Liver (tissue), 9 donors: ENCODE results near the gene ALPK3. TPM values are rescaled to one million over a fixed set of nuclear protein-coding genes. Genes with fewer than 3 reads are reported as not detected.

Experiments
- DNase-seq: peaks from one replicate; pipeline ENCODE4 v3.0.0-alpha.2; 2017; ENCODE audit warnings: low spot score
- H3K27ac ChIP-seq, 2 donors: one replicate each; pipeline ENCODE4 v1.7.0; 2013; ENCODE audit warnings: inconsistent platforms in 2 of 2, low read length in 2 of 2, control low read depth in 1 of 2, low read depth in 1 of 2, mild to moderate bottlenecking in 1 of 2
- H3K27me3 ChIP-seq, 4 donors: one replicate each; pipeline versions ENCODE4 v1.6.1 to v1.7.0; 2013; ENCODE audit warnings: low read length in 3 of 4, inconsistent platforms in 1 of 4, mild to moderate bottlenecking in 1 of 4, moderate library complexity in 1 of 4; ENCODE audit not compliant: control insufficient read depth in 4 of 4, insufficient read depth in 4 of 4
- H3K36me3 ChIP-seq, 4 donors: one replicate each; pipeline versions ENCODE4 v1.6.1 to v1.7.0; 2013; ENCODE audit warnings: low read length in 3 of 4, mild to moderate bottlenecking in 3 of 4, low read depth in 1 of 4, moderate library complexity in 1 of 4; ENCODE audit not compliant: control insufficient read depth in 4 of 4, insufficient read depth in 3 of 4
- H3K4me1 ChIP-seq, 4 donors: one replicate each; pipeline versions ENCODE4 v1.6.1 to v1.7.0; 2013; ENCODE audit warnings: low read length in 3 of 4, mild to moderate bottlenecking in 3 of 4, moderate library complexity in 1 of 4; ENCODE audit not compliant: control insufficient read depth in 4 of 4, insufficient read depth in 4 of 4
- H3K4me3 ChIP-seq, 3 donors: one replicate each; pipeline versions ENCODE4 v1.6.1 to v1.7.0; 2013; ENCODE audit warnings: low read length in 3 of 3, control low read depth in 1 of 3, low read depth in 1 of 3, mild to moderate bottlenecking in 1 of 3
- H3K9ac ChIP-seq, 2 donors: one replicate each; pipeline ENCODE4 v1.7.0; 2013; ENCODE audit warnings: low read length in 2 of 2, mild to moderate bottlenecking in 2 of 2, moderate library complexity in 2 of 2, control low read depth in 1 of 2, low read depth in 1 of 2
- H3K9me3 ChIP-seq, 4 donors: one replicate each; pipeline versions ENCODE4 v1.6.1 to v1.7.0; 2013; ENCODE audit warnings: low read length in 3 of 4; ENCODE audit not compliant: control insufficient read depth in 4 of 4
- ATF3 ChIP-seq: IDR thresholded peaks from 2 replicates; pipeline ENCODE4 v1.6.1; 2016; ENCODE audit warnings: antibody characterized with exemption
- CTCF ChIP-seq: fragments of 150-350 bp; IDR thresholded peaks from 2 replicates; pipeline ENCODE4 v1.5.1; 2017; ENCODE audit warnings: improper control_type of control experiment, low read depth, low read length; ENCODE audit not compliant: missing input control
- EGR1 ChIP-seq, 2 donors: IDR thresholded peaks; 2 replicates each; pipeline ENCODE4 v1.6.1; 2016 to 2018; ENCODE audit warnings: antibody characterized with exemption in 2 of 2, low read depth in 2 of 2
- FOXA1 ChIP-seq: IDR thresholded peaks from 2 replicates; pipeline ENCODE4 v1.6.1; 2016; ENCODE audit warnings: antibody characterized with exemption
- FOXA2 ChIP-seq: IDR thresholded peaks from 2 replicates; pipeline ENCODE4 v1.6.1; 2016; ENCODE audit warnings: antibody characterized with exemption
- GABPA ChIP-seq, 2 donors: IDR thresholded peaks in 1 of 2; conservative IDR thresholded peaks in 1 of 2; 2 replicates each; pipeline ENCODE4 v1.6.1; 2016; ENCODE audit warnings: antibody characterized with exemption in 2 of 2, mild to moderate bottlenecking in 1 of 2, moderate library complexity in 1 of 2
- HNF4A ChIP-seq, 2 donors: conservative IDR thresholded peaks; 2 replicates each; pipeline ENCODE4 v1.6.1; 2016; ENCODE audit warnings: antibody characterized with exemption in 2 of 2, mild to moderate bottlenecking in 2 of 2
- HNF4G ChIP-seq: IDR thresholded peaks from 2 replicates; pipeline ENCODE4 v1.6.1; 2016; ENCODE audit warnings: antibody characterized with exemption
- JUND ChIP-seq, 2 donors: IDR thresholded peaks; 2 replicates each; pipeline ENCODE4 v1.6.1; 2016; ENCODE audit warnings: antibody characterized with exemption in 2 of 2
- MAX ChIP-seq: IDR thresholded peaks from 2 replicates; pipeline ENCODE4 v1.6.1; 2016; ENCODE audit warnings: antibody characterized with exemption
- NR2F2 ChIP-seq: IDR thresholded peaks from 2 replicates; pipeline ENCODE4 v1.6.1; 2016; ENCODE audit warnings: antibody characterized with exemption
- RAD21 ChIP-seq, 2 donors: IDR thresholded peaks; 2 replicates each; pipeline ENCODE4 v1.6.1; 2016; ENCODE audit warnings: antibody characterized with exemption in 2 of 2, mild to moderate bottlenecking in 2 of 2
- REST ChIP-seq: IDR thresholded peaks from 2 replicates; pipeline ENCODE4 v1.6.1; 2016; ENCODE audit warnings: antibody characterized with exemption, mild to moderate bottlenecking
- RXRA ChIP-seq, 2 donors: IDR thresholded peaks; 2 replicates each; pipeline ENCODE4 v1.6.1; 2017 to 2018; ENCODE audit warnings: antibody characterized with exemption in 2 of 2, mild to moderate bottlenecking in 1 of 2
- SP1 ChIP-seq: IDR thresholded peaks from 2 replicates; pipeline ENCODE4 v1.6.1; 2018; ENCODE audit warnings: antibody characterized with exemption, mild to moderate bottlenecking
- TAF1 ChIP-seq: conservative IDR thresholded peaks from 2 replicates; pipeline ENCODE4 v1.6.1; 2016; ENCODE audit warnings: antibody characterized with exemption, mild to moderate bottlenecking
- YY1 ChIP-seq: IDR thresholded peaks from 2 replicates; pipeline ENCODE4 v1.6.1; 2016; ENCODE audit warnings: antibody characterized with exemption, mild to moderate bottlenecking
- ZBTB33 ChIP-seq: IDR thresholded peaks from 2 replicates; pipeline ENCODE4 v1.6.1; 2016; ENCODE audit warnings: antibody characterized with exemption
- WGBS: extraction: QIAGEN DNeasy Blood & Tissue Kit; methylation state at CpG from one replicate; pipeline ENCODE4 v1.1.7; 2013; 5-methylcytosine and 5-hydroxymethylcytosine counted together
- polyA plus RNA-seq, 2 donors: library from polyadenylated mRNA; stranded (reverse) in 1 of 2; unstranded in 1 of 2; fragments of 200-250 nt in 1 of 2; fragments of >200 nt in 1 of 2; fragmentation: Nextera tagmentation in 1 of 2; extraction: Ambion mirVana in 1 of 2; gene quantifications; one replicate each; pipeline versions ENCODE4 v1.2.1 to v1.2.3, GENCODE V29; 2013 to 2015
- total RNA-seq, 2 donors: library from RNA; depleted of rRNA; stranded (reverse); fragments of >200 nt; gene quantifications; one replicate each; pipeline ENCODE4 v1.2.3, GENCODE V29; 2014
- donor health status: healthy.
- donor health status: healthy.
- donor health status: healthy.
- donor health status: healthy.
- donor health status: healthy.

Gene ALPK3
- total and polyA plus RNA-seq, 4 donors = 0.96 to 10.0 (median 2.8) TPM

GRCh38 chr15:84811828-84812227 lies 5.3 kb upstream of the ALPK3 start:
- no peak for DNase-seq
- no peaks in the 10 kb centered on the region for H3K36me3 ChIP-seq
- H3K4me3 ChIP-seq = no peak overlapping the region
- H3K27me3 ChIP-seq = no peaks in the 10 kb centered on the region
- peaks cover 0 to 2% (median under 1%) of the 10 kb centered on the region in 4 donors for H3K4me1 ChIP-seq
- no peak for TF ChIP-seq SP1
- no peak for TF ChIP-seq FOXA2
- TF ChIP-seq JUND (IDR thresholded peaks at IDR 0.05) = no peak
- TF ChIP-seq NR2F2 = no peak
- TF ChIP-seq EGR1 (IDR thresholded peaks at IDR 0.05; ENCODE audit: low read depth in 2 of 2) = no peak
- TF ChIP-seq HNF4G = no peak
- TF ChIP-seq GABPA (IDR thresholded peaks at IDR 0.05 in 1 of 2, conservative IDR thresholded peaks at IDR 0.05 in 1 of 2) = no peak
- TF ChIP-seq FOXA1 = no peak
- TF ChIP-seq REST = no peak
- no peak for TF ChIP-seq HNF4A (conservative IDR thresholded peaks at IDR 0.05)
- no peak for TF ChIP-seq RAD21 (IDR thresholded peaks at IDR 0.05)
- no peak for TF ChIP-seq TAF1
- TF ChIP-seq MAX = no peak
- no peaks in the 10 kb centered on the region for H3K9me3 ChIP-seq
- H3K9ac ChIP-seq = no peak overlapping the region
- no peak overlapping the region for H3K27ac ChIP-seq

GRCh38 chr15:84812842-84813241 lies 4.3 kb upstream of the ALPK3 start:
- 82% methylated on average over 2 of the region's 2 CpGs for whole genome bisulfite sequencing
- no peak overlapping the region for H3K27ac ChIP-seq
- H3K27me3 ChIP-seq = no peaks in the 10 kb centered on the region
- no peaks in the 10 kb centered on the region for H3K36me3 ChIP-seq
- TF ChIP-seq RAD21 (IDR thresholded peaks at IDR 0.05) (no peak), ZBTB33 (no peak), RXRA (IDR thresholded peaks at IDR 0.05) (no peak), REST (no peak), SP1 (no peak), YY1 (no peak), NR2F2 (no peak), CTCF (no peak), TAF1 (no peak), EGR1 (IDR thresholded peaks at IDR 0.05; ENCODE audit: low read depth in 2 of 2) (no peak), FOXA1 (no peak), ATF3 (no peak), HNF4A (conservative IDR thresholded peaks at IDR 0.05) (no peak), HNF4G (no peak), MAX (no peak), JUND (IDR thresholded peaks at IDR 0.05) (no peak)
- peaks cover 0 to 4% (median 2%) of the 10 kb centered on the region in 4 donors for H3K4me1 ChIP-seq
- H3K9me3 ChIP-seq = no peaks in the 10 kb centered on the region
- DNase-seq = no peak
- no peak overlapping the region for H3K9ac ChIP-seq
- no peak overlapping the region for H3K4me3 ChIP-seq
